IMR-90 (cell line): ENCODE data around the gene ENOX2. TPM values are rescaled to one million over a fixed set of nuclear protein-coding genes. Genes with fewer than 3 reads are reported as not detected.

ENCODE experiments used
- ATAC-seq: fragments of 200-7000 bp; cut with Tn5 transposase; 2 replicates; pipeline ENCODE4 v1.9.1; 2020; ENCODE audit warnings: low read depth, mild to moderate bottlenecking, moderate library complexity
- BruUV-seq: library from RNA; stranded (reverse); fragments of 400-500 nt; replicated peaks from 2 replicates; lab custom pipeline; 2021; lab: Mats Ljungman, UMichigan
- CTCF ChIA-PET: fragments of 300-600 bp; formaldehyde crosslinking; extraction: SDS; loops from one replicate; lab custom pipeline; 2021; ENCODE audit warnings: antibody characterized with exemption; lab: Yijun Ruan, JAX
- POLR2A ChIA-PET: fragments of 300-600 bp; sonication (Branson Sonifier 250); formaldehyde crosslinking; loops from one replicate; lab custom pipeline; 2022; ENCODE audit warnings: antibody characterized with exemption; ENCODE audit not compliant: unreplicated experiment; lab: Charles Lee
- DNase-seq: peaks from one replicate; pipeline ENCODE4 v3.0.0; 2013
- H2AFZ ChIP-seq: replicated peaks from 2 replicates; pipeline ENCODE3; 2013; ENCODE audit warnings: low read length, mild to moderate bottlenecking; ENCODE audit not compliant: poor library complexity
- H2AK5ac ChIP-seq: 2 replicates; pipeline ENCODE4 v1.6.1; 2013; ENCODE audit warnings: low read depth, low read length, inconsistent platforms
- H2AK9ac ChIP-seq: replicated peaks from 2 replicates; pipeline ENCODE3; 2013; ENCODE audit warnings: mild to moderate bottlenecking, low read depth, low read length, moderate library complexity; ENCODE audit not compliant: poor library complexity
- H2BK120ac ChIP-seq: 2 replicates; pipeline ENCODE4 v1.6.1; 2013; ENCODE audit warnings: low read depth, low read length, inconsistent platforms
- H2BK15ac ChIP-seq: 3 replicates; pipeline ENCODE4 v1.6.1; 2013; ENCODE audit warnings: low read depth, low read length, inconsistent platforms
- H2BK20ac ChIP-seq: 2 replicates; pipeline ENCODE4 v1.6.1; 2013; ENCODE audit warnings: low read depth, mild to moderate bottlenecking, inconsistent platforms, low read length, moderate library complexity
- H2BK5ac ChIP-seq: 2 replicates; pipeline ENCODE4 v1.6.1; 2013; ENCODE audit warnings: mild to moderate bottlenecking, low read depth, low read length, inconsistent platforms; ENCODE audit not compliant: poor library complexity, severe bottlenecking
- H3K14ac ChIP-seq: replicated peaks from 2 replicates; pipeline ENCODE4 v1.6.1; 2013; ENCODE audit warnings: low read depth, low read length, inconsistent platforms
- H3K18ac ChIP-seq: 2 replicates; pipeline ENCODE4 v1.6.1; 2013; ENCODE audit warnings: low read depth, low read length, control low read depth
- H3K23ac ChIP-seq: 2 replicates; pipeline ENCODE4 v1.6.1; 2013; ENCODE audit warnings: low read depth, low read length, inconsistent platforms
- H3K27ac ChIP-seq: 2 replicates; pipeline ENCODE4 v1.5.1; 2013; ENCODE audit warnings: mild to moderate bottlenecking, control low read depth, low read length; ENCODE audit not compliant: insufficient read depth
- H3K27me3 ChIP-seq: 2 replicates; pipeline ENCODE4 v1.6.1; 2013; ENCODE audit warnings: low read length; ENCODE audit not compliant: control insufficient read depth, insufficient read depth
- H3K36me3 ChIP-seq: 2 replicates; pipeline ENCODE4 v1.6.1; 2013; ENCODE audit warnings: low read length, mixed read lengths; ENCODE audit not compliant: control insufficient read depth, insufficient read depth
- H3K4ac ChIP-seq: 2 replicates; pipeline ENCODE4 v1.6.1; 2013; ENCODE audit warnings: low read depth, low read length, inconsistent platforms
- H3K4me1 ChIP-seq: 2 replicates; pipeline ENCODE4 v1.6.1; 2013; ENCODE audit warnings: low read length, mixed read lengths; ENCODE audit not compliant: control insufficient read depth, insufficient read depth
- H3K4me2 ChIP-seq: 2 replicates; pipeline ENCODE4 v1.6.1; 2013; ENCODE audit warnings: low read depth, mild to moderate bottlenecking, control low read depth, low read length, moderate library complexity
- H3K4me3 ChIP-seq: 2 replicates; pipeline ENCODE4 v1.5.1; 2013; ENCODE audit warnings: low read depth, mild to moderate bottlenecking, control low read depth, low read length, moderate library complexity; ENCODE audit not compliant: insufficient read depth
- H3K56ac ChIP-seq: 2 replicates; pipeline ENCODE4 v1.6.1; 2013; ENCODE audit warnings: low read length, inconsistent platforms; ENCODE audit not compliant: insufficient read depth; ENCODE audit errors: extremely low read depth
- H3K79me1 ChIP-seq, 2 experiments: 2 replicates each; pipeline ENCODE4 v1.6.1; 2013; ENCODE audit warnings: low read length in 2 of 2, inconsistent platforms in 1 of 2, low read depth in 1 of 2
- H3K9ac ChIP-seq: 2 replicates; pipeline ENCODE4 v1.6.1; 2013; ENCODE audit warnings: low read depth, low read length, control low read depth
- H3K9me1 ChIP-seq: 2 replicates; pipeline ENCODE4 v1.6.1; 2013; ENCODE audit warnings: low read length, inconsistent platforms; ENCODE audit not compliant: insufficient read depth
- H3K9me3 ChIP-seq: 2 replicates; pipeline ENCODE4 v1.6.1; 2013; ENCODE audit warnings: low read length; ENCODE audit not compliant: control insufficient read depth, insufficient read depth
- H4K20me1 ChIP-seq: 2 replicates; pipeline ENCODE4 v1.6.1; 2013; ENCODE audit warnings: low read length, inconsistent platforms; ENCODE audit not compliant: insufficient read depth
- H4K5ac ChIP-seq: 2 replicates; pipeline ENCODE4 v1.6.1; 2013; ENCODE audit warnings: mild to moderate bottlenecking, low read depth, low read length, control low read depth
- H4K8ac ChIP-seq, 2 experiments: 2 replicates each; pipeline ENCODE4 v1.6.1; 2013; ENCODE audit warnings: low read depth in 2 of 2, low read length in 2 of 2, control low read depth in 1 of 2, inconsistent platforms in 1 of 2
- H4K91ac ChIP-seq: 2 replicates; pipeline ENCODE4 v1.6.1; 2013; ENCODE audit warnings: low read depth, low read length, inconsistent platforms; ENCODE audit not compliant: insufficient read depth
- BHLHE40 ChIP-seq: fragments of 150-350 bp; IDR thresholded peaks from 2 replicates; pipeline ENCODE4 v1.6.1; 2016; ENCODE audit warnings: mild to moderate bottlenecking, low read depth, low read length
- CEBPB ChIP-seq: IDR thresholded peaks from 2 replicates; pipeline ENCODE4 v1.6.1; 2012; ENCODE audit warnings: low read depth, low read length, improper control_type of control experiment
- CHD1 ChIP-seq: IDR thresholded peaks from 2 replicates; pipeline ENCODE4 v1.6.1; 2012; ENCODE audit warnings: low read depth, low read length, improper control_type of control experiment
- FOS ChIP-seq: fragments of 150-350 bp; IDR thresholded peaks from 2 replicates; pipeline ENCODE4 v1.6.1; 2016; ENCODE audit warnings: low read depth, low read length
- MAFK ChIP-seq: IDR thresholded peaks from 2 replicates; pipeline ENCODE4 v1.6.1; 2012; ENCODE audit warnings: low read depth, low read length, improper control_type of control experiment
- MAZ ChIP-seq: IDR thresholded peaks from 2 replicates; pipeline ENCODE4 v1.6.1; 2012; ENCODE audit warnings: low read depth, mild to moderate bottlenecking, low read length, improper control_type of control experiment, moderate library complexity, borderline replicate concordance
- MXI1 ChIP-seq: IDR thresholded peaks from 2 replicates; pipeline ENCODE4 v1.6.1; 2012; ENCODE audit warnings: low read depth, mild to moderate bottlenecking, low read length, moderate library complexity, borderline replicate concordance
- NFE2L2 ChIP-seq: fragments of 150-350 bp; IDR thresholded peaks from 2 replicates; pipeline ENCODE4 v1.6.1; 2016; ENCODE audit warnings: low read depth, mild to moderate bottlenecking, low read length
- POLR2A ChIP-seq: IDR thresholded peaks from 2 replicates; pipeline ENCODE4 v1.6.1; 2012; ENCODE audit warnings: mild to moderate bottlenecking, low read depth, low read length
- RAD21 ChIP-seq: IDR thresholded peaks from 2 replicates; pipeline ENCODE4 v1.6.1; 2012; ENCODE audit warnings: low read length, improper control_type of control experiment
- RCOR1 ChIP-seq: IDR thresholded peaks from 2 replicates; pipeline ENCODE4 v1.6.1; 2012; ENCODE audit warnings: mild to moderate bottlenecking, low read length, improper control_type of control experiment; ENCODE audit not compliant: insufficient replicate concordance
- RFX5 ChIP-seq: IDR thresholded peaks from 2 replicates; pipeline ENCODE4 v1.8.0; 2012; ENCODE audit warnings: low read depth, mild to moderate bottlenecking, low read length, moderate library complexity
- SMC3 ChIP-seq: fragments of 150-350 bp; IDR thresholded peaks from 2 replicates; pipeline ENCODE4 v1.6.1; 2016; ENCODE audit warnings: low read depth, mild to moderate bottlenecking, antibody characterized with exemption, low read length, moderate library complexity
- WGBS, 2 experiments: methylation state at CpG; one replicate each; pipeline versions ENCODE4 v1.1.5 to v1.1.7; 2013; ENCODE audit warnings: missing lambda C conversion rate in 2 of 2; ENCODE audit not compliant: insufficient read length in 1 of 2; ENCODE audit errors: extremely low coverage in 2 of 2; 5-methylcytosine and 5-hydroxymethylcytosine counted together
- dilution Hi-C: fragments of 300-500 bp; cut with HindIII; formaldehyde crosslinking; loops from one replicate; pipeline ENCODE4 v1.14.3; 2018; ENCODE audit warnings: low sequenced_read_pairs; ENCODE audit not compliant: unreplicated experiment
- in situ Hi-C: fragments of 300-500 bp; cut with MboI; formaldehyde crosslinking; loops from 3 replicates; pipeline ENCODE4 v1.14.3; 2019; ENCODE audit warnings: low sequenced_read_pairs, inconsistent platforms, mixed read lengths
- intact Hi-C: fragments of 100-400 bp; cut with micrococcal nuclease; formaldehyde crosslinking; loops from 2 replicates; pipeline ENCODE4 v1.10.0; 2022
- polyA plus RNA-seq, 3 experiments: library from polyadenylated mRNA; depleted of rRNA; stranded (reverse); fragments of >200 nt; gene quantifications; 2 replicates each; pipeline ENCODE4 v1.2.3, GENCODE V29; 2012; ENCODE audit warnings: low replicate concordance in 1 of 3
- total RNA-seq: library from RNA; depleted of rRNA; stranded (reverse); fragments of >200 nt; gene quantifications from 2 replicates; pipeline ENCODE4 v1.2.3, GENCODE V29; 2012
- TF ChIP-seq, protein P1 (sequence below): fragments of 150-350 bp; IDR thresholded peaks from 2 replicates; pipeline ENCODE4 v1.6.1; 2017; ENCODE audit warnings: mild to moderate bottlenecking, antibody characterized with exemption, low read length, low read depth
- TF ChIP-seq, protein P2 (sequence below): fragments of 150-350 bp; IDR thresholded peaks from 2 replicates; pipeline ENCODE4 v1.6.1; 2016; ENCODE audit warnings: low read depth, mild to moderate bottlenecking, low read length, moderate library complexity, borderline replicate concordance
- TF ChIP-seq, protein P3 (sequence below): conservative IDR thresholded peaks from 2 replicates; pipeline ENCODE4 v1.5.1; 2012; ENCODE audit warnings: mild to moderate bottlenecking, low read depth, low read length, improper control_type of control experiment

ENOX2 gene
- total and polyA plus RNA-seq, 2 of the 4 experiments (the other 2 are of a cell fraction) = 6.3 to 11.8 TPM

DNA sequence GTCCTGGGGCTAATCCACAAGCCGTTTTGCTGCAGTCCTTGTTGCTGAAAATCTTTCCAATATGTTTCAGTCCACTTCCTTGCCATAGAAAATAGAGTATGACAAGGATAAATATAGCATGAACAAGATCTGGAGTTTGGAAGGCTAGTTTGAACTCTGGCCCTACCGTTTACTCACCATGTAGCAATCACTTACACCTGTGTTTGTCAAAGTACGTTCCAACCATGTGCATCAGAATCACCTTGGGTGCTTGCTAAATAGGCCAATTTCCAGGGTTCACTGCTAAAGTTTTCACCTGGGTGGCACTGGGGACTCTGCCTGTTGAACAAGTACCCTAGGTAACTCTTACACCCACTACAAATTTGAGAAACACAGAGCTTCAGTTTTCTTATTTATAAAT is 188.9 kb downstream of the ENOX2 start:
- no peaks in the 10 kb centered on the region for H3K36me3 ChIP-seq
- dilution Hi-C loops (no loop called here), intact Hi-C loops (no loop called here), in situ Hi-C loops (no loop called here)
- no peaks in the 10 kb centered on the region; the same call in 1 of the 2 replicates for H3K4me1 ChIP-seq
- H4K8ac ChIP-seq = no peak overlapping the region
- H3K23ac ChIP-seq = no peak overlapping the region
- H2AFZ ChIP-seq = no peak overlapping the region
- H2BK15ac ChIP-seq = no peak overlapping the region
- H3K56ac ChIP-seq = no peak overlapping the region
- no peaks in the 10 kb centered on the region for H3K79me1 ChIP-seq
- no peak overlapping the region for H3K14ac ChIP-seq
- H2BK20ac ChIP-seq = no peak overlapping the region
- H3K9me3 ChIP-seq = no peaks in the 10 kb centered on the region
- H3K9me1 ChIP-seq = no peaks in the 10 kb centered on the region
- CTCF ChIA-PET = no interaction called here
- H4K5ac ChIP-seq = no peak overlapping the region
- no peak overlapping the region for H4K91ac ChIP-seq
- POLR2A ChIA-PET = no interaction called here
- no peak overlapping the region for H3K4me2 ChIP-seq
- 61% methylated on average over 2 of the region's 3 CpGs; no CpG with 5 or more reads in 1 of the 2 experiments for WGBS, 2 experiments
- H3K18ac ChIP-seq = no peak overlapping the region
- H4K20me1 ChIP-seq = no peaks in the 10 kb centered on the region
- H3K27ac ChIP-seq = no peak overlapping the region
- no peak overlapping the region for H2BK5ac ChIP-seq
- no peak overlapping the region for H3K4me3 ChIP-seq
- no peak overlapping the region for H3K4ac ChIP-seq
- H2AK5ac ChIP-seq = no peak overlapping the region
- TF ChIP-seq NFE2L2 (no peak), CEBPB (no peak), CHD1 (no peak), MXI1 (no peak), MAFK (no peak), SMC3 (no peak), BHLHE40 (no peak), MAZ (no peak), RAD21 (no peak), POLR2A (no peak), RCOR1 (no peak), RFX5 (no peak), FOS (no peak)
- TF ChIP-seq, protein P1, sequence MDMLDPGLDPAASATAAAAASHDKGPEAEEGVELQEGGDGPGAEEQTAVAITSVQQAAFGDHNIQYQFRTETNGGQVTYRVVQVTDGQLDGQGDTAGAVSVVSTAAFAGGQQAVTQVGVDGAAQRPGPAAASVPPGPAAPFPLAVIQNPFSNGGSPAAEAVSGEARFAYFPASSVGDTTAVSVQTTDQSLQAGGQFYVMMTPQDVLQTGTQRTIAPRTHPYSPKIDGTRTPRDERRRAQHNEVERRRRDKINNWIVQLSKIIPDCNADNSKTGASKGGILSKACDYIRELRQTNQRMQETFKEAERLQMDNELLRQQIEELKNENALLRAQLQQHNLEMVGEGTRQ = no peak
- TF ChIP-seq, protein P2, sequence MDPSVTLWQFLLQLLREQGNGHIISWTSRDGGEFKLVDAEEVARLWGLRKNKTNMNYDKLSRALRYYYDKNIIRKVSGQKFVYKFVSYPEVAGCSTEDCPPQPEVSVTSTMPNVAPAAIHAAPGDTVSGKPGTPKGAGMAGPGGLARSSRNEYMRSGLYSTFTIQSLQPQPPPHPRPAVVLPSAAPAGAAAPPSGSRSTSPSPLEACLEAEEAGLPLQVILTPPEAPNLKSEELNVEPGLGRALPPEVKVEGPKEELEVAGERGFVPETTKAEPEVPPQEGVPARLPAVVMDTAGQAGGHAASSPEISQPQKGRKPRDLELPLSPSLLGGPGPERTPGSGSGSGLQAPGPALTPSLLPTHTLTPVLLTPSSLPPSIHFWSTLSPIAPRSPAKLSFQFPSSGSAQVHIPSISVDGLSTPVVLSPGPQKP = no peak
- TF ChIP-seq, protein P3, sequence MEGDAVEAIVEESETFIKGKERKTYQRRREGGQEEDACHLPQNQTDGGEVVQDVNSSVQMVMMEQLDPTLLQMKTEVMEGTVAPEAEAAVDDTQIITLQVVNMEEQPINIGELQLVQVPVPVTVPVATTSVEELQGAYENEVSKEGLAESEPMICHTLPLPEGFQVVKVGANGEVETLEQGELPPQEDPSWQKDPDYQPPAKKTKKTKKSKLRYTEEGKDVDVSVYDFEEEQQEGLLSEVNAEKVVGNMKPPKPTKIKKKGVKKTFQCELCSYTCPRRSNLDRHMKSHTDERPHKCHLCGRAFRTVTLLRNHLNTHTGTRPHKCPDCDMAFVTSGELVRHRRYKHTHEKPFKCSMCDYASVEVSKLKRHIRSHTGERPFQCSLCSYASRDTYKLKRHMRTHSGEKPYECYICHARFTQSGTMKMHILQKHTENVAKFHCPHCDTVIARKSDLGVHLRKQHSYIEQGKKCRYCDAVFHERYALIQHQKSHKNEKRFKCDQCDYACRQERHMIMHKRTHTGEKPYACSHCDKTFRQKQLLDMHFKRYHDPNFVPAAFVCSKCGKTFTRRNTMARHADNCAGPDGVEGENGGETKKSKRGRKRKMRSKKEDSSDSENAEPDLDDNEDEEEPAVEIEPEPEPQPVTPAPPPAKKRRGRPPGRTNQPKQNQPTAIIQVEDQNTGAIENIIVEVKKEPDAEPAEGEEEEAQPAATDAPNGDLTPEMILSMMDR = no peak
- DNase-seq (no peak), ATAC-seq (no peak)
- H3K9ac ChIP-seq = no peak overlapping the region
- no TSS peak for BruUV-seq
- no peak overlapping the region for H2AK9ac ChIP-seq
- no peak overlapping the region for H2BK120ac ChIP-seq
- no peaks in the 10 kb centered on the region for H3K27me3 ChIP-seq
